SK-N-SH (cell line): ENCODE measurements around the gene ELN. TPM values are rescaled to one million over a fixed set of nuclear protein-coding genes. Genes with fewer than 3 reads are reported as not detected.

Experiments used
- CTCF ChIA-PET: fragments of 300-600, 350-600 bp; formaldehyde crosslinking; extraction: SDS; loops from one replicate; lab custom pipeline; 2021; lab: Yijun Ruan, JAX
- POLR2A ChIA-PET: fragments of 350-600 bp; sonication (Branson Sonifier 250); formaldehyde crosslinking; extraction: SDS; loops from one replicate; lab custom pipeline; 2020; ENCODE audit warnings: antibody characterized with exemption, inconsistent platforms; lab: Yijun Ruan, JAX
- DNase-seq: peaks from one replicate; pipeline ENCODE4 v3.0.0; 2012
- H2AFZ ChIP-seq: fragments of 200-600 bp; sonication (generic); 2 replicates; pipeline ENCODE4 v1.8.1; 2016; ENCODE audit warnings: antibody characterized with exemption, mild to moderate bottlenecking, low read depth
- H3F3A ChIP-seq: fragments of 200-600 bp; sonication (generic); replicated peaks from 2 replicates; pipeline ENCODE3; 2016; ENCODE audit warnings: antibody characterized with exemption, mild to moderate bottlenecking; ENCODE audit not compliant: insufficient read depth
- H3K27ac ChIP-seq, 2 experiments: fragments of 200-500 bp in 1 of 2; fragments of 200-600 bp in 1 of 2; sonication (Bioruptor generic) in 1 of 2; sonication (generic), shearing (Covaris generic) in 1 of 2; 2 replicates each; pipeline versions ENCODE4 v1.5.1 to v1.6.1; 2014 to 2016; ENCODE audit warnings: low read depth in 2 of 2, inconsistent platforms in 1 of 2, low read length in 1 of 2, mild to moderate bottlenecking in 1 of 2, mixed read lengths in 1 of 2
- H3K27me3 ChIP-seq: fragments of 200-600 bp; sonication (generic), shearing (Covaris generic); 2 replicates; pipeline ENCODE4 v1.6.1; 2016; ENCODE audit warnings: mixed run types; ENCODE audit not compliant: insufficient read depth
- H3K36me3 ChIP-seq, 2 experiments: fragments of 200-500 bp in 1 of 2; fragments of 200-600 bp in 1 of 2; sonication (Bioruptor generic) in 1 of 2; sonication (generic) in 1 of 2; replicated peaks in 1 of 2; 2 replicates each; pipeline versions ENCODE3 to v1.5.1; 2014 to 2016; ENCODE audit warnings: low read length in 1 of 2, mild to moderate bottlenecking in 1 of 2; ENCODE audit not compliant: insufficient read depth in 2 of 2, control insufficient read depth in 1 of 2
- H3K4me1 ChIP-seq, 2 experiments: fragments of 200-500 bp in 1 of 2; fragments of 200-600 bp in 1 of 2; sonication (Bioruptor generic) in 1 of 2; sonication (generic), shearing (Covaris generic) in 1 of 2; 2 replicates each; pipeline versions ENCODE4 v1.5.1 to v1.6.1; 2014 to 2016; ENCODE audit warnings: low read depth in 1 of 2, low read length in 1 of 2, mixed run types in 1 of 2; ENCODE audit not compliant: insufficient read depth in 2 of 2, control insufficient read depth in 1 of 2
- H3K4me2 ChIP-seq: fragments of 200-600 bp; sonication (generic), shearing (Covaris generic); 2 replicates; pipeline ENCODE4 v1.6.1; 2017; ENCODE audit warnings: mixed run types
- H3K4me3 ChIP-seq, 2 experiments: fragments of 200-500 bp in 1 of 2; fragments of 200-600 bp in 1 of 2; sonication (Bioruptor generic) in 1 of 2; sonication (generic), shearing (Covaris generic) in 1 of 2; 2 replicates each; pipeline versions ENCODE4 v1.5.1 to v1.8.1; 2014 to 2016; ENCODE audit warnings: low read depth in 2 of 2, inconsistent platforms in 1 of 2, low read length in 1 of 2, mild to moderate bottlenecking in 1 of 2, mixed read lengths in 1 of 2, moderate library complexity in 1 of 2
- H3K79me2 ChIP-seq: fragments of 200-600 bp; sonication (generic); 2 replicates; pipeline ENCODE4 v1.8.1; 2017; ENCODE audit warnings: mild to moderate bottlenecking; ENCODE audit not compliant: insufficient read depth
- H3K9ac ChIP-seq: fragments of 200-600 bp; sonication (generic); 2 replicates; pipeline ENCODE4 v1.6.1; 2017; ENCODE audit warnings: mixed run types
- H3K9me2 ChIP-seq: fragments of 200-600 bp; sonication (generic); 2 replicates; pipeline ENCODE4 v1.6.1; 2017; ENCODE audit warnings: mixed run types
- H3K9me3 ChIP-seq: fragments of 200-600 bp; sonication (generic); 2 replicates; pipeline ENCODE4 v1.6.1; 2017; ENCODE audit warnings: mixed run types, mild to moderate bottlenecking, moderate library complexity
- H4K20me1 ChIP-seq: fragments of 200-600 bp; sonication (generic); 2 replicates; pipeline ENCODE4 v1.6.1; 2017; ENCODE audit warnings: mild to moderate bottlenecking, mixed run types; ENCODE audit not compliant: insufficient read depth
- CHD2 ChIP-seq: fragments of 150-350 bp; IDR thresholded peaks from 2 replicates; pipeline ENCODE4 v1.6.1; 2018; ENCODE audit warnings: low read length; ENCODE audit not compliant: partially characterized antibody
- CTCF ChIP-seq: fragments of 200-600 bp; sonication (generic); IDR thresholded peaks from 2 replicates; pipeline ENCODE4 v1.6.1; 2017; ENCODE audit warnings: antibody characterized with exemption, mild to moderate bottlenecking, moderate library complexity
- EP300 ChIP-seq, 2 experiments: IDR thresholded peaks; 2 replicates each; pipeline versions ENCODE4 v1.4.0 to v1.6.1; 2012; ENCODE audit warnings: borderline replicate concordance in 1 of 2, low read depth in 1 of 2, low read length in 1 of 2
- FOXJ3 ChIP-seq: sonication (generic); formaldehyde crosslinking; IDR thresholded peaks from 2 replicates; pipeline ENCODE4 v1.5.1; 2020; ENCODE audit warnings: mild to moderate bottlenecking, missing genetic modification reagents
- GABPA ChIP-seq: IDR thresholded peaks from 2 replicates; pipeline ENCODE4 v1.4.0; 2012; ENCODE audit warnings: low read depth, mild to moderate bottlenecking
- IRF3 ChIP-seq: fragments of 150-350 bp; IDR thresholded peaks from 2 replicates; pipeline ENCODE4 v1.6.1; 2016; ENCODE audit warnings: mild to moderate bottlenecking, low read depth, low read length
- MAX ChIP-seq: IDR thresholded peaks from 2 replicates; pipeline ENCODE4 v1.4.0; 2012; ENCODE audit warnings: low read depth
- MEF2A ChIP-seq: IDR thresholded peaks from 2 replicates; pipeline ENCODE4 v1.4.0; 2012; ENCODE audit warnings: low read depth, borderline replicate concordance
- RAD21 ChIP-seq: IDR thresholded peaks from 2 replicates; pipeline ENCODE4 v1.6.1; 2012; ENCODE audit warnings: mild to moderate bottlenecking, low read length
- RCOR1 ChIP-seq: fragments of 150-350 bp; IDR thresholded peaks from 2 replicates; pipeline ENCODE4 v1.6.1; 2017; ENCODE audit warnings: antibody characterized with exemption, low read length
- RFX5 ChIP-seq: IDR thresholded peaks from 2 replicates; pipeline ENCODE4 v1.6.1; 2012; ENCODE audit warnings: mild to moderate bottlenecking, improper control_type of control experiment, low read length
- TCF12 ChIP-seq: IDR thresholded peaks from 2 replicates; pipeline ENCODE4 v1.4.0; 2012
- TEAD4 ChIP-seq: IDR thresholded peaks from 2 replicates; pipeline ENCODE4 v1.4.0; 2012; ENCODE audit warnings: mild to moderate bottlenecking, borderline replicate concordance; ENCODE audit not compliant: insufficient read depth
- USF1 ChIP-seq: IDR thresholded peaks from 2 replicates; pipeline ENCODE4 v1.4.0; 2012; ENCODE audit warnings: low read depth, borderline replicate concordance
- YY1 ChIP-seq: IDR thresholded peaks from 2 replicates; pipeline ENCODE4 v1.4.0; 2012; ENCODE audit warnings: low read depth, mild to moderate bottlenecking
- WGBS: methylation state at CpG from one replicate; pipeline ENCODE4 v1.1.6; 2017; ENCODE audit warnings: low lambda C conversion rate; 5-methylcytosine and 5-hydroxymethylcytosine counted together
- polyA plus RNA-seq, 3 experiments: library from polyadenylated mRNA; depleted of rRNA; stranded (reverse); fragments of >200 nt; gene quantifications; 2 replicates each; pipeline ENCODE4 v1.2.3, GENCODE V29; 2012

ELN gene
- polyA plus RNA-seq, 1 of the 3 experiments (the other 2 are of a cell fraction) = 12.5 TPM

- Histone ChIP-seq H3K79me2 (no peaks in the 10 kb centered on the region), H3F3A (no peaks in the 10 kb centered on the region), H3K9me3 (no peaks in the 10 kb centered on the region), H3K4me2 (no peak overlapping the region)
- WGBS = 73% methylated on average over 3 of the region's 3 CpGs
- CTCF ChIA-PET = interaction anchor here (1.0 to 1.8 kb wide), 4 partner anchors 14 to 242 kb away, joined by 4 to 12 read pairs (median 4); no protein-coding TSS in a partner anchor
- DNase-seq = no peak
- TF ChIP-seq TCF12 (no peak), TEAD4 (no peak), CTCF (no peak), GABPA (no peak), IRF3 (no peak), CHD2 (no peak), YY1 (no peak), MAX (no peak), FOXJ3 (no peak), RAD21 (no peak), MEF2A (no peak), RCOR1 (no peak), RFX5 (no peak), USF1 (no peak), EP300 (IDR thresholded peaks at IDR 0.05; ENCODE audit: borderline replicate concordance in 1 of 2, low read depth in 1 of 2, low read length in 1 of 2) (no peak)
- TF ChIP-seq, all 33 proteins: peak for 0
- Histone ChIP-seq H3K4me3 (no peak overlapping the region), H2AFZ (no peak overlapping the region), H3K9ac (no peak overlapping the region), H3K27me3 (no peaks in the 10 kb centered on the region), H4K20me1 (no peaks in the 10 kb centered on the region), H3K4me1 (no peaks in the 10 kb centered on the region), H3K27ac (no peak overlapping the region), H3K36me3 (no peaks in the 10 kb centered on the region), H3K9me2 (no peaks in the 10 kb centered on the region)
- POLR2A ChIA-PET = no interaction called here
Observed at GRCh38 chr7:74053589-74054186, 25.7 kb downstream of the ELN start.
